GM19324 (cell line): ENCODE results near the gene CCSER1.

Experiments
- ATAC-seq: cut with Tn5 transposase; IDR thresholded peaks from one replicate; pipeline ENCODE4 v1.9.1; 2021; ENCODE audit warnings: mild to moderate bottlenecking, moderate library complexity; ENCODE audit not compliant: unreplicated experiment, low FRiP score

CCSER1 gene

DNA sequence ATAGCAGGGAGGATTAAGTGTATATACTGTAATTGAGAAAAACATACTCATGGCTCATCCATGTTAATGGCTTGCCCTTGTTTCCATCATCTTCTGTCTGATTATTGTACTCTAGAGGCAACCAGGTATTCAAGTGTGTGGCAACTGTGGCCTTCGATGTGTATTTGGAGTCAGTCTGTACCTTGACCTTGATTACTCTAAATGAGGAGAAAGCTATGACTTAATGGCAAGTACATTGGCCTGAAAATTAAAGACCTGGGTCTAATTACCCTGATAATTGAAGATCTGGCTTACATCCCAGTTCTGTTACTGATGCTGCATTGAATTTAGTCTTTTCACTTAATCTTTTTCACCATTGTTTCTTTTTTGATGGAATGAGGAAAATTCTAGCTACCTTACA lies 409.2 kb downstream of the CCSER1 start:
- no peak for ATAC-seq

- no peak for ATAC-seq
These were observed 410.3 kb downstream of the CCSER1 start for GRCh38 chr4:90537491-90537890.

GRCh38 chr4:90540536-90540935 lies 413.3 kb downstream of the CCSER1 start:
- no peak for ATAC-seq

- no peak for ATAC-seq
These were observed 415.0 kb downstream of the CCSER1 start for GRCh38 chr4:90542216-90542615.

DNA sequence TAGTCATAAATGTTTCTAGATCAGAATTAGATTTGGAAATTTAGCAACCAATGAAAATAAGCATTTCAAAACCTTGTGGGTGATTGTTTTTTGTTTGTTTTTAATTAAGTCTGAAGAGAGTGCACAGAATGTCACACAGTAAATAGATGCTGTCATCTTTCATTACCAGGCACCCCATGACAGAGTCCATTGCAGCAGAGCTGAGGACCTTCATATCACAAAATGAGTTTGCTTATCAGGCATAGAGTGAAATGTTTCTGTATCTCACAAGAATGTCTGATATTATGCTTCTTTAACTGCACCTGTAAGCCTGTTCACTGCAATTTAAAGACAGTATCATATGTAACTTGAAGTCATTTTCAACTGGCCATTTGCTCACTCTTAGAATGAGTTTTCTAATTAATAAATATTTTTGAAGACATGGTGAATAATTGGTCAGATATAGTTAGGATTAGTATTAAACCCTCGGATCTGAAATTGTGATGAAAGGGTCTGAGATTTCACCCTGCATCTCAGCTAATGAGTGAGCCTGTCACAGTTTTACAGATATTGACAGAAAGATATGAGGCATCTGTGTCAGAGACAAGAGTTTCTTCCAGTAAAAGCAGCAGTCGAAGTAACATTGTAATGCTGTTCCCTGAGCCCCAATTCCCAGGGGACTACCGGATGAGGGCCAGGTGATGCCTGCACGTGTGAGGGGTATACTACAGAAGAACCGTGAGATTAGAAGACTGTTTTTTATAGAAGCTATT lies 416.4 kb downstream of the CCSER1 start:
- no peak for ATAC-seq

- no peak for ATAC-seq
These were observed 417.4 kb downstream of the CCSER1 start for GRCh38 chr4:90544532-90545045.

DNA sequence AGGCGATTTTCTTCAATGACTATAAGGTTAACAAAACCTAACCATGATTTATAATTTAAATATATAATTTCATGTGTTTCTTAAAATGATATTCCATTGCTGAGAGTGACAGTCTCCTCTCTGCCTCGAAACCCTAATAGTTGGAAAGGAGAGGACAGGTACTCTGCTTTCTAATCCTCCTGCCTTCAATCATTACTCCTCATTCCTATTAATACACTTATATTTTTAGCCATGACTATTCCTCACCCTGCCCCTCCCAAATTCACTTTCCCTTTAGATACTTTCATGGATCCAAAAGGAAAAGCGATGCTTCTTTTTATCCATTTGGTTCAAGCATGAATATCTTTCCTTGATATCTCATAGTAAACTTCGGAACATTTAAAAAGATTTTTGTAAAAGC lies 418.2 kb downstream of the CCSER1 start:
- ATAC-seq = no peak

DNA sequence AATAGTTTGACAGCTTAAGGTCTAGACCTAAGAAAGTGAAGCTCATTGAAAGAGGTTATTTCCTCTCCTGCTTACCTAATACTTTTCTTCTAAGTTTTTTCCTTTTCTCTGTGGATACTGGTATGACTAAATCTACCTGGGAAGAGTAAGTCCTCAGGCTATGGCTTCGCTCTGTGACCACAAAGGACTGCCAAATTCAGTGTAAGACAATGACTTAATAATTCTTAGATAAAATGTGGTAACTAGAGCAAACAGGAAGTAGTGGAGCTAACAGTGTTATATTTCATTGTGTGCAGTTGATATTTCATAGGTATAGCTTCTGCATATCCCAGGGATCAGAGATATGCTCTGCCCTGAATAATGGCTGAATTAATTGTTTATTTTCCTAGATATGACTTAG lies 418.9 kb downstream of the CCSER1 start:
- no peak for ATAC-seq

- ATAC-seq = no peak
These were observed 443.4 kb downstream of the CCSER1 start for GRCh38 chr4:90570615-90571014.

DNA sequence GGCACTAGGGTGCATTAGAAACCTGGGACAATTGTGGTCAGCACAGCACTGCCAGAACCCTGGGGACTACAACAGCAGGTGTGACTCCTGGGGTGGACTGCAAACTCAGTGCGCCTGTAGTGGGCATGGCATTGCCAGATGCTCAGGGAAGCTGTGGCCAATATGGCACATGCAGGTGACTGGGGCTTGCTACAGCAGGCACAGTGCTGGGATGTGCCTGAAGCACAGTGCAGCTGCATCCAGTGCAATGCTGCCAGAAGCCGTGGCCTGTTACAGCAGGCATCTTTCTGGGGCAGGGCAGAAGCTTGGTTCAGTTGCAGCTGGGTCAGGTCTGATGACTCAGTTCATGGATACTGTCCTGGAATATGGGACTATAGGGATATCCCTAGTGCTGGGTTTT lies 445.8 kb downstream of the CCSER1 start:
- no peak for ATAC-seq

GRCh38 chr4:90575371-90575770 lies 448.2 kb downstream of the CCSER1 start:
- no peak for ATAC-seq

DNA sequence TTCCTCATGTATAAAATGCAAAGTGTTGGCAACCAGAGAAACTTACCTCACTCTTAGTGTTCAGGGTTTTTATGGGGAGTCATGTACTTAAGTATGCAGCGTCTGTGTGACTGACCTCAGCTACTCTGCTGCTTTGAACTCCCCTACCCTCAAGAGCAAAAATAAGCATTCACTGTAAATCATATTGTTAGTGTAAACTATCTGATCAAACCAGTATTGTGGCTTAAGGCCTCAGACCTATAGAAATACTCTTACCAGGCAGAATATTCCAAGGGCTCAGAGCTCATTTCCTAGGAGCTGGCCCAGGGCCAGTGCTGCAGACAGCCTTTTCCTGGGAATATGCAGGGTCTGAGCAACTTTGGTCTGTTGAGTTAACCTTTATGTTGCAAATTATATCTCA lies 453.1 kb downstream of the CCSER1 start:
- no peak for ATAC-seq

GRCh38 chr4:90582087-90582486 lies 454.9 kb downstream of the CCSER1 start:
- ATAC-seq = no peak

DNA sequence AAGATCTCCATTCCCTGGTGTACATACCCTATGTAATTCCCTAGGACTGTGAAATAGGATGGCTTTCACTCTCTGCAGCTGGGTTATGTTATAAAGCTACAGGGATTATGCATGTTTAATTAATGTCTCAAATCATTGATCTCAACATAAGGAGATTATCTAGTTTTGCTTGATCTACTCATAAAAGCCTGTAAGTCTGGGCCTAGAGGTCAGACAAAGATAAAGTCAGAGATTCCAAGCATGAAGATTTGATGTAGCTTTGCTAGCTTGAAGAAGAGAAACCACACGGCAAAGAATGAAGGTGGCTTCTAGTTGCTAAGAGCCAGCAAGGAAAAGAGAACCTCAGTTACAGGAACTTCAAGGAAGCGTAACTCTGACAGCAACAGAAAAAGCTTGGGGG lies 456.9 kb downstream of the CCSER1 start:
- ATAC-seq = no peak

- no peak for ATAC-seq
These were observed 458.8 kb downstream of the CCSER1 start for GRCh38 chr4:90585961-90586360.

DNA sequence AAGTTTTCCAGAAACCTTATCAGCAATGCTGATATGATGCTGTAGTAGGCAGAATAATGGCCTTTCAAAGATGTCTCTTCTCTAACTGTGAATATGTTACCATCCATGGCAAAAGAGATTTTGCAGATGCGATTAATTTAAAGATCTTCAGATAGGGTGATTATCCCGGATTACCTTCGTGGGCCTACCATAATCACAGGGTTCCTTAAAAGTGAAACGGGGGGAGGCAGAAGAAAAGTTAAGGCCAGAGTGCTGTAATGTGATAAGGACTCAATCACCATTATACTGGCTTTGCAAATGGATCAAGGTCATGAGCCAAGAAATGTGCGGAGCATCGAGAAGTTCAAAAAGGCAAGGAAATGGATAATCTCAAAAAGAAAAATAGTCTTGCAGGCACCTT lies 459.6 kb downstream of the CCSER1 start:
- ATAC-seq = no peak

DNA sequence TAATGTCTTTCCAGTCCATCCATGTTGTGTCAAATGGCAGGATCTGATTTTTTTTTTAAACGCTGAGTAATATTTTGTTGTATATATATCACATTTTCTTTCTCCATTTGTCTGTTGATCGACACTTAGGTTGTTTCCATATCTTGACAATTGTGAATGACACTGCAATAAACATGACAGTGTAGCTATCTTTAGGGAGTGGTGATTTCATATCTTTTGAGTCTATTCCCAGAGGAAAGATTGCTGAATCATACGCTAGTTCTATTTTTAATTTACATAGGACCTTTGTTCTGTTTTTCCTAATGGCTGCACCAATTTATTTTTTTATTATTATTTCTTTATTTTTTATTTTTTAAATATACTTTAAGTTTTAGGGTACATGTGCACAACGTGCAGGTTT lies 470.7 kb downstream of the CCSER1 start:
- no peak for ATAC-seq

- ATAC-seq = no peak
These were observed 471.5 kb downstream of the CCSER1 start for GRCh38 chr4:90598741-90599140.

- no peak for ATAC-seq
These were observed 475.5 kb downstream of the CCSER1 start for GRCh38 chr4:90602726-90603125.

DNA sequence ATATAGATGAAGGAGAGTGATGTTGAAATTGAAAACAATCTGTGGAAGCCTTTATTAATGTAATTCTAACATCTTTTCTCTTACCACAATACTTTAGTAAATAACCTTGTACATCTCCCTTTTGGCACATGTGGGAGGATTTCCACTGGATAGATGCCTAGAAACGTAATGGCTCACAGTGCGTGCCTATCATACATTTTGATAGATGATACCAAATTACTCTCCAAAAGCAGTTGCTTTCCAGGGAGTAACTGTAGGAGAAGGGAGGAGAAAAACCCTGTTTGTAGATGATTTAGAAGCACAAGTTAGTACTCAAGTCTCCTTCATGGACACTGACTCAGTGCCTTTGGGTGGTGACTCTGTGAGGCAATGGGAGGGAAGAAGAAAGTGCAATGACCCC lies 476.3 kb downstream of the CCSER1 start:
- ATAC-seq = no peak

GRCh38 chr4:90606781-90607180 lies 479.6 kb downstream of the CCSER1 start:
- no peak for ATAC-seq

DNA sequence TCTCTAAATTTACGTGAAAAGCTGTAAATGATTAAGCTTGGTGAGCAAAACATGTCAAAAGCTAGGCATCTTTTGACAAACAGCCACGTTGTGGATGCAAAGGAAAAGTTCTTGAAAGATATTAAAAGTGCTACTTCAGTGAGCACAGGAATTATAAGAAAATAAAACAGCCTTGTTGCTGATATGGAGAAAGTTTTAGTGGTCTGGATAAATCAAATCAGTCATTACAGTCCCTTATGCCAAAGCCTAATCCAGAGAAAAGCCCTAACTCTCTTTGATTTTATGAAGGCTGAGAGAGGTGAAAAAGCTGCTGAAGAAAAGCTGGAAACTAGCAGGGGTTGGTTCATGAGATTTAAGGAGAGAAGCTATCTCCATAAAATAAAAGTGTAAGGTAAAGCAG lies 487.2 kb downstream of the CCSER1 start:
- ATAC-seq = no peak

DNA sequence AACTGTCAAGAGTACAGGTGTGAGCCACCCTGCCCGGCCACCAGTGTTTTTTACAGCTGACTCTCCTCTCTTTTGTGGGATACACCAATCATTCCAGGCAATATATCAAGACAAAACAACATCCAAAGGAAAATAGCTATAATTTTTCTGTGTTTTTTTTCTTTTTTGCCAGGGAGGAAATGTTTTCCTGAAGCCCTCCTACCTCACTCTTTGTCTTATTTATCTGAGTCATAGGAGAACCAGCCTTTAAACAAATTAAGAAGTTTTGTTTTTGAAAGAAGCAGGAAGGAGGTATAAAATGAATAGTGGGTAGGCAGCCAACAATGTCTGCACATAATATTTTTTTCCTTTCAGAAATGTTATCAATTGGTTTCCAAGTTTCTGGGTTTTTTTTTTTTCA lies 493.9 kb downstream of the CCSER1 start:
- no peak for ATAC-seq
